ENCODE measurements around the gene GPR137B.

GPR137B gene

DNA sequence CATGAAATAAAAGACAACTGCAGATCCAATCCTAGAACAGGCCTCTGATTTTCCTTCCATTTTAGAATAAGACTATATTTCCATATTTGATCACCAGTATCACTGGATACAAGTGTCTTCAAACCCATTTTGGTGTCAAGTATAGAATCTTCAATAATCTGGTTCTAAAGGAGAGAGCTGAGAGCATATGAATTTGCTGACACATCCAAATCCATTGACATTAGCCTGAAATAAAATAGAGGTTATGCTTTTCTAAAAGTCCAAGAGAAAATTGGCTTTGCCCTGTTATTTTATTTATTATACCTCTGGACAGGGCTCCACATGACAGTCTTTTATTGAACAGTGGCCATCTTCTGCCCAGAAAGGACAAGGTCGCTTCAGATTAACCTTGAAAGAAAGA lies 110.8 kb downstream of the GPR137B start:
- no peak overlapping the region for H3K18ac ChIP-seq (ENCODE audit: low read length)
- no peak overlapping the region for H2AK5ac ChIP-seq (ENCODE audit: low read length)
- H3K79me1 ChIP-seq (ENCODE audit: low read length) = no peaks in the 10 kb centered on the region
- H4K8ac ChIP-seq (ENCODE audit: low read depth, low read length) = no peak overlapping the region
- no peak overlapping the region for H3K56ac ChIP-seq (ENCODE audit: low read length)
- H3K23ac ChIP-seq (ENCODE audit: low read length) = no peak overlapping the region
- no peak overlapping the region for H3K4ac ChIP-seq (ENCODE audit: low read depth, low read length)
- DNase-seq = no peak
- H3K4me1 ChIP-seq (ENCODE audit: control insufficient read depth, low read depth, low read length) = no peaks in the 10 kb centered on the region
- no peak overlapping the region for H4K5ac ChIP-seq (ENCODE audit: low read length)
- H3K79me2 ChIP-seq (ENCODE audit: control insufficient read depth, insufficient read depth, low read length) = no peaks in the 10 kb centered on the region
- H3K27ac ChIP-seq (ENCODE audit: low read depth, low read length) = no peak overlapping the region
- H3K4me2 ChIP-seq (ENCODE audit: low read length) = no peak overlapping the region
- no CpG with 5 or more reads among the region's 1 CpG for WGBS (ENCODE audit: extremely low coverage, insufficient coverage, low lambda C conversion rate)
- H2BK5ac ChIP-seq (ENCODE audit: low read length) = no peak overlapping the region
- no peak overlapping the region for H2BK15ac ChIP-seq (replicated peaks; ENCODE audit: low read depth)
- H3K27me3 ChIP-seq (ENCODE audit: insufficient read depth, low read length, poor library complexity) = no peaks in the 10 kb centered on the region
- H3K4me3 ChIP-seq (ENCODE audit: low read length) = no peak overlapping the region
- no peaks in the 10 kb centered on the region for H3K36me3 ChIP-seq (ENCODE audit: control insufficient read depth, insufficient read depth, low read length)
- no peak overlapping the region for H3K9ac ChIP-seq (ENCODE audit: low read length)
- no peak overlapping the region for H2BK120ac ChIP-seq (ENCODE audit: low read depth, low read length)

DNA sequence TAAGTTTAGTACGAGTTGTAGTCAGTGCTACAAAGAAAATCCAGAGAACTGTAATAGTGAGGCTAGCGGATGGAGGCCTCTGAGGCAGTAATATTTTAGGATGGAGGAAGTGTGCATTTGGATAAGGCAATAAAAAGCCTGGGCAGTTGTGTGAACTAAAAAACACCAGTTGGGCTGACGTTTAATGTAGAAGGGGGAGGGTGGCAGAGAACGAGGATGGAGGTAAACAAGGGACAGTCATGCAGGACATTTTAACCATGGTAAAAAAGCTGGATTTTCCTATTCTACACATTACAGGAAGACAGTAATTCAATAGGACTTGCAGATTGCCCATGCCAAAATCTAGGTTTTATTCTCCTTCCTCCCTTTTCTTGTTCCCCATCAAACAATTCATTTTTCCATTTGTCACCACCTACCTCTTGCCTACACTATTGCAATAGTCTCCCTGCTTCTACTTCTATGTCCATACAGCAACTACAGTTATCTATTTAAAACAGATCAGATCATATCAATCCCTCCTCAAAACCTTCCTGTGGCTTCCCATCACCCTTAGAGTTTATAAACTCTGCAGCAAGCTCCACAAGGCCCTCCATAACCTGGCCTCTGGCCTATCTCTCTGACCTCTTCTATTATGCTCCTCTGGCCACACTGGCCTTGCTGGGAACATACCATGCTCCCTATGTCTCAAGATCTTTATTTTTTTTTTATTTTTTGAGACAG lies 111.7 kb downstream of the GPR137B start:
- Histone ChIP-seq H3K4me2 (ENCODE audit: low read length) (no peak overlapping the region), H3K27me3 (ENCODE audit: insufficient read depth, low read length, poor library complexity) (no peaks in the 10 kb centered on the region), H3K56ac (ENCODE audit: low read length) (no peak overlapping the region), H3K23ac (ENCODE audit: low read length) (no peak overlapping the region), H4K5ac (ENCODE audit: low read length) (no peak overlapping the region), H2BK15ac (replicated peaks; ENCODE audit: low read depth) (no peak overlapping the region), H3K4me3 (ENCODE audit: low read length) (no peak overlapping the region), H4K8ac (ENCODE audit: low read depth, low read length) (no peak overlapping the region), H3K79me2 (ENCODE audit: control insufficient read depth, insufficient read depth, low read length) (no peaks in the 10 kb centered on the region), H3K36me3 (ENCODE audit: control insufficient read depth, insufficient read depth, low read length) (no peaks in the 10 kb centered on the region), H2BK120ac (ENCODE audit: low read depth, low read length) (no peak overlapping the region), H3K27ac (ENCODE audit: low read depth, low read length) (no peak overlapping the region), H2AK5ac (ENCODE audit: low read length) (no peak overlapping the region), H3K79me1 (ENCODE audit: low read length) (no peaks in the 10 kb centered on the region), H3K18ac (ENCODE audit: low read length) (no peak overlapping the region), H3K4me1 (ENCODE audit: control insufficient read depth, low read depth, low read length) (no peaks in the 10 kb centered on the region), H3K4ac (ENCODE audit: low read depth, low read length) (no peak overlapping the region), H2BK5ac (ENCODE audit: low read length) (no peak overlapping the region), H3K9ac (ENCODE audit: low read length) (no peak overlapping the region)
- DNase-seq = no peak
- no CpG with 5 or more reads among the region's 4 CpGs for WGBS (ENCODE audit: extremely low coverage, insufficient coverage, low lambda C conversion rate)

DNA sequence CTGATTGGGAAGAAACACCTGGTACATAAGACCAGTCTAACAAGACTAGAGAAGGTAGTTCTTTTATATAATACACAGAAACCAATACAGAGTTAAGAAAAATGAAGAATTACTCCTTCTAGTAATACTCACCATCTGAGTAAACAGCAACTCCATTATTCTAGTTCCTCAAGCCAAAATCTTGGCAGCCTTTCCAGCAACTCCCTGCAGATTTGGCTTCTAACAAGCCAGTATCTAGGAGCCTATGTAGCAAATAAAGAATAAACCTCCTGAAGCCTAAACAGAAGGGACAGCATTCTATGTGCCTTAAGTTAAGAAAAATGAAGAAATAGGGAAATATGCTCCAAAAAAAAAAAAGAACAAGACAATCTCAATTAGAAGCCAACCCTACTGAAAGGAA lies 114.9 kb downstream of the GPR137B start:
- H2BK120ac ChIP-seq (ENCODE audit: low read depth, low read length) = no peak overlapping the region
- no peak overlapping the region for H3K27ac ChIP-seq (ENCODE audit: low read depth, low read length)
- H3K79me1 ChIP-seq (ENCODE audit: low read length) = no peaks in the 10 kb centered on the region
- no peak overlapping the region for H4K5ac ChIP-seq (ENCODE audit: low read length)
- H3K36me3 ChIP-seq (ENCODE audit: control insufficient read depth, insufficient read depth, low read length) = no peaks in the 10 kb centered on the region
- H3K4me3 ChIP-seq (ENCODE audit: low read length) = no peak overlapping the region
- no peak overlapping the region for H3K56ac ChIP-seq (ENCODE audit: low read length)
- H3K79me2 ChIP-seq (ENCODE audit: control insufficient read depth, insufficient read depth, low read length) = no peaks in the 10 kb centered on the region
- H2BK5ac ChIP-seq (ENCODE audit: low read length) = no peak overlapping the region
- H3K4me2 ChIP-seq (ENCODE audit: low read length) = no peak overlapping the region
- H3K4me1 ChIP-seq (ENCODE audit: control insufficient read depth, low read depth, low read length) = no peaks in the 10 kb centered on the region
- no peak overlapping the region for H3K4ac ChIP-seq (ENCODE audit: low read depth, low read length)
- no peak overlapping the region for H3K18ac ChIP-seq (ENCODE audit: low read length)
- no peak overlapping the region for H2BK15ac ChIP-seq (replicated peaks; ENCODE audit: low read depth)
- DNase-seq = no peak
- H2AK5ac ChIP-seq (ENCODE audit: low read length) = no peak overlapping the region
- no peak overlapping the region for H3K23ac ChIP-seq (ENCODE audit: low read length)
- H3K27me3 ChIP-seq (ENCODE audit: insufficient read depth, low read length, poor library complexity) = no peaks in the 10 kb centered on the region
- H3K9ac ChIP-seq (ENCODE audit: low read length) = no peak overlapping the region
- no peak overlapping the region for H4K8ac ChIP-seq (ENCODE audit: low read depth, low read length)

DNA sequence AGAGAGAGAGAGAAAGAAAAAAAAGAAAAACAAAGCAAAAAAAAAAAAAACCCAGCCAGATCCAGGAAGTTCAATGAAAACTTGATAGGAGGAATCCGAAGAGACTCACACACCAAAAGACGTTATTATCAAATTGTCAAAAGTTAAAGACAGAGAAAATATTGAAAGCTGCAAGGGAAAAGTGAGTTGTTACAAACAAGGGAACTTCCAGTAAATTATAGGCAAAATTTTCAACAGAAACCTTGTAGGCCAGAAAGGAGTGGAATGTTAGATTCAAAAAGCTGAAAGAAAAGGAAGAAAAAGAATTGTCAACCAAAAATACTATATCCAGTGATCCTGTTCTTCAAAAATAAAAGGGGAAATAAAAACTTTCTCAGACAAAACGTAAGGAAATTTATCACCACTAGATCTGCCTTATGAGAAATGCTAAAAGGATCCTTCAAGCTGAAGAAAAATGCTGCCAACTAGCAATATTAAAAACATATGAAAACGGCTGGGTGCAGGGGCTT lies 115.8 kb downstream of the GPR137B start:
- no peak overlapping the region for H4K8ac ChIP-seq (ENCODE audit: low read depth, low read length)
- H2BK120ac ChIP-seq (ENCODE audit: low read depth, low read length) = no peak overlapping the region
- no peaks in the 10 kb centered on the region for H3K79me2 ChIP-seq (ENCODE audit: control insufficient read depth, insufficient read depth, low read length)
- no peak for DNase-seq
- no peak overlapping the region for H3K4me2 ChIP-seq (ENCODE audit: low read length)
- no peak overlapping the region for H3K9ac ChIP-seq (ENCODE audit: low read length)
- H2AK5ac ChIP-seq (ENCODE audit: low read length) = no peak overlapping the region
- H3K4ac ChIP-seq (ENCODE audit: low read depth, low read length) = no peak overlapping the region
- no peak overlapping the region for H3K23ac ChIP-seq (ENCODE audit: low read length)
- H3K56ac ChIP-seq (ENCODE audit: low read length) = no peak overlapping the region
- no CpG with 5 or more reads among the region's 4 CpGs for WGBS (ENCODE audit: extremely low coverage, insufficient coverage, low lambda C conversion rate)
- no peaks in the 10 kb centered on the region for H3K27me3 ChIP-seq (ENCODE audit: insufficient read depth, low read length, poor library complexity)
- no peaks in the 10 kb centered on the region for H3K36me3 ChIP-seq (ENCODE audit: control insufficient read depth, insufficient read depth, low read length)
- no peak overlapping the region for H3K27ac ChIP-seq (ENCODE audit: low read depth, low read length)
- H3K4me1 ChIP-seq (ENCODE audit: control insufficient read depth, low read depth, low read length) = no peaks in the 10 kb centered on the region
- no peak overlapping the region for H3K4me3 ChIP-seq (ENCODE audit: low read length)
- H3K18ac ChIP-seq (ENCODE audit: low read length) = no peak overlapping the region
- no peak overlapping the region for H2BK15ac ChIP-seq (replicated peaks; ENCODE audit: low read depth)
- H2BK5ac ChIP-seq (ENCODE audit: low read length) = no peak overlapping the region
- H4K5ac ChIP-seq (ENCODE audit: low read length) = no peak overlapping the region
- no peaks in the 10 kb centered on the region for H3K79me1 ChIP-seq (ENCODE audit: low read length)

All from mesendoderm (in vitro differentiated cells).